Osteoblast (primary cell): ENCODE measurements around the gene ALPK1. TPM values are rescaled to one million over a fixed set of nuclear protein-coding genes. Genes with fewer than 3 reads are reported as not detected.

Source experiments
- DNase-seq: peaks from one replicate; pipeline ENCODE4 v3.0.0; 2011; ENCODE audit warnings: low spot score, mixed read lengths; ENCODE audit not compliant: insufficient read length; ENCODE audit errors: missing footprints
- H2AFZ ChIP-seq: 2 replicates; pipeline ENCODE4 v1.6.0; 2011; ENCODE audit warnings: mild to moderate bottlenecking, low read length
- H3K27ac ChIP-seq: 2 replicates; pipeline ENCODE4 v1.5.1; 2011; ENCODE audit warnings: mild to moderate bottlenecking, low read depth, low read length, moderate library complexity
- H3K27me3 ChIP-seq: 2 replicates; pipeline ENCODE4 v1.6.0; 2012; ENCODE audit warnings: mild to moderate bottlenecking, control low read depth, inconsistent platforms, low read length, moderate library complexity; ENCODE audit not compliant: insufficient read depth
- H3K36me3 ChIP-seq: 2 replicates; pipeline ENCODE4 v1.5.1; 2011; ENCODE audit warnings: mild to moderate bottlenecking, low read length, control low read depth, moderate library complexity; ENCODE audit not compliant: insufficient read depth
- H3K4me1 ChIP-seq: 2 replicates; pipeline ENCODE4 v1.5.1; 2011; ENCODE audit warnings: mild to moderate bottlenecking, low read length, control low read depth, moderate library complexity; ENCODE audit not compliant: insufficient read depth
- H3K4me2 ChIP-seq: 2 replicates; pipeline ENCODE4 v1.6.0; 2011; ENCODE audit warnings: mild to moderate bottlenecking, low read length; ENCODE audit not compliant: insufficient read depth
- H3K4me3 ChIP-seq: fragments of 200-600 bp; sonication (generic); 3 replicates; pipeline ENCODE4 v1.5.1; 2012; ENCODE audit warnings: mild to moderate bottlenecking, low read length, inconsistent platforms; ENCODE audit not compliant: insufficient read depth
- H3K79me2 ChIP-seq: 2 replicates; pipeline ENCODE4 v1.6.0; 2012; ENCODE audit warnings: mild to moderate bottlenecking, low read length, control low read depth, inconsistent platforms; ENCODE audit not compliant: insufficient read depth
- H3K9me3 ChIP-seq: 2 replicates; pipeline ENCODE4 v1.5.1; 2011; ENCODE audit warnings: low read depth, low read length, control low read depth
- H4K20me1 ChIP-seq: 2 replicates; pipeline ENCODE4 v1.6.0; 2012; ENCODE audit warnings: mild to moderate bottlenecking, low read length, control low read depth; ENCODE audit not compliant: insufficient read depth
- total RNA-seq: library from RNA; depleted of rRNA; stranded (reverse); fragments of >200 nt; gene quantifications from 2 replicates; pipeline ENCODE4 v1.2.3, GENCODE V29; 2012
- TF ChIP-seq, protein P1 (sequence below): IDR thresholded peaks from 2 replicates; pipeline ENCODE4 v1.5.1; 2011; ENCODE audit warnings: mild to moderate bottlenecking, low read depth, low read length, moderate library complexity; ENCODE audit errors: extremely low read depth

The ALPK1 gene
- total RNA-seq, 1 donor = 39.8 TPM

DNA sequence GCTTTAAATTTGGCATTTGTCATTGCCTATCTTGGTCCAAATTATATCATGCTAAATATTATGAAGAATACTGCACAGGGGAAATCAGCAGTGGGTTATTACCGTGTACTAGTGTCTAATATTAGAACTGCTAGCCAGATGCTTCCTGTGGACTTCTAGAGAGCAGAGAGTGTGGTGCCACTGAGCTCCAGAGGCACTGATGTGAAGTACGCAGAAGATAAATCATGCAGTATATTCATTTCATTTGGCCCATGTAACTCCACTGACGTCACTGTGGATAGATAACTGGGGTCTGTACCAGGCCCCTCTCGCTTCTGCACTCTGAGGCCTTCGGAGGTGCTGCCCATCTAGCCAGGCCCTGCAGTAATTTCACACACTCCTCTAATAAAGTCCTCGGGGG lies 80.0 kb downstream of the ALPK1 start:
- Histone ChIP-seq H4K20me1 (no peaks in the 10 kb centered on the region), H2AFZ (no peak overlapping the region), H3K9me3 (no peaks in the 10 kb centered on the region), H3K4me3 (no peak overlapping the region), H3K27ac (no peak overlapping the region), H3K4me2 (no peak overlapping the region), H3K4me1 (peaks cover 4% of the 10 kb centered on the region), H3K36me3 (no peaks in the 10 kb centered on the region), H3K27me3 (no peaks in the 10 kb centered on the region), H3K79me2 (no peaks in the 10 kb centered on the region)
- TF ChIP-seq, protein P1, sequence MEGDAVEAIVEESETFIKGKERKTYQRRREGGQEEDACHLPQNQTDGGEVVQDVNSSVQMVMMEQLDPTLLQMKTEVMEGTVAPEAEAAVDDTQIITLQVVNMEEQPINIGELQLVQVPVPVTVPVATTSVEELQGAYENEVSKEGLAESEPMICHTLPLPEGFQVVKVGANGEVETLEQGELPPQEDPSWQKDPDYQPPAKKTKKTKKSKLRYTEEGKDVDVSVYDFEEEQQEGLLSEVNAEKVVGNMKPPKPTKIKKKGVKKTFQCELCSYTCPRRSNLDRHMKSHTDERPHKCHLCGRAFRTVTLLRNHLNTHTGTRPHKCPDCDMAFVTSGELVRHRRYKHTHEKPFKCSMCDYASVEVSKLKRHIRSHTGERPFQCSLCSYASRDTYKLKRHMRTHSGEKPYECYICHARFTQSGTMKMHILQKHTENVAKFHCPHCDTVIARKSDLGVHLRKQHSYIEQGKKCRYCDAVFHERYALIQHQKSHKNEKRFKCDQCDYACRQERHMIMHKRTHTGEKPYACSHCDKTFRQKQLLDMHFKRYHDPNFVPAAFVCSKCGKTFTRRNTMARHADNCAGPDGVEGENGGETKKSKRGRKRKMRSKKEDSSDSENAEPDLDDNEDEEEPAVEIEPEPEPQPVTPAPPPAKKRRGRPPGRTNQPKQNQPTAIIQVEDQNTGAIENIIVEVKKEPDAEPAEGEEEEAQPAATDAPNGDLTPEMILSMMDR = no peak
- no peak for DNase-seq

DNA sequence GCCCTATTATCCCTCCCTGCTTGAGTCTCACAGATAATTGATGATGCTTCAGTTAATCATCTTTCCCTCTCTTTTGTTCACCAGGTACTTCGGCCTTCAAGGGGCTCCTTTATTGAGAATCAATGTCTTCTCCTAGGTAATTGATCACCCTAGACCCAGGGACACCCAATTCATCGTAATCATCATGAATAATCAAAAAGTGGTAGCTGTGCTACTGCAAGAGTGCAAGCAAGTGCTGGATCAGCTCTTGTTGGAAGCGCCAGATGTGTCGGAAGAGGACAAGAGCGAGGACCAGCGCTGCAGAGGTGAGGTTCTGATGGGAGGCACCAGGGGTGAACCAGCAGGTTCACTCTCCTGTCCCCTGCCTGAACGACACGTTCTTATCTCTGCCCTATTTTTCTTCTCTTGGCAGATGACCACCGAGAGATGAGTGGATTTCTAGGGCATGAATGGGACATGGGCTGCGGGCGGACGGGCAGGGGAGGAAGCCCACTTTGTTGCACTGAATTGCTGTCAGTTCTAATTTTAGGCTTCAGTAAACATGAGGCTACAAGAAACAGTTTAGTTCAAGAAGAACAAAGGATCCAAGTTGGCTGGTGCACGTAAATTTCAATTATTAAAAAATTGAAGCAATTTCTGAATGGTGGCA lies 80.5 kb downstream of the ALPK1 start:
- no peaks in the 10 kb centered on the region for H4K20me1 ChIP-seq
- no peak overlapping the region for H3K4me3 ChIP-seq
- H3K36me3 ChIP-seq = no peaks in the 10 kb centered on the region
- H3K27ac ChIP-seq = no peak overlapping the region
- no peaks in the 10 kb centered on the region for H3K9me3 ChIP-seq
- no peak overlapping the region for H3K4me2 ChIP-seq
- H3K4me1 ChIP-seq = peaks cover 4% of the 10 kb centered on the region
- no peaks in the 10 kb centered on the region for H3K79me2 ChIP-seq
- H3K27me3 ChIP-seq = no peaks in the 10 kb centered on the region
- no peak for DNase-seq
- TF ChIP-seq, protein P1 = no peak
- H2AFZ ChIP-seq = no peak overlapping the region

DNA sequence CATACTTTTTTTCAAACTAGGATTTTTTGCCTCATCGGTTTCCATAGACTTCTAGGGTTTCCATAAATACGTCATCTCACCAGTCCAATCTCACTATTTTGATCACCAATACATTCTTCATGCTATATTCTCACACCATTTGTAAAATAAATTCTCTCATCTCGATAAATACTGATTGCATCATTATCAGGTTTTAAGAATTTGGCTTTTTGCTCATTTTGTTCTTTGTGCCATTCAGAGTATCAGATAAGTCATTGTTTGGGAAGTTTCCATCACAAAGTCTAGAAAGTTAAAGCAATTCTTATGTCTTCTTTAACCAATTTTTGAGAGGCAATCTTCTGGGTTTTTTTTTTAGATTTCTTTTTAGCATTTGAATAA lies 81.1 kb downstream of the ALPK1 start:
- no peak for DNase-seq
- H3K4me2 ChIP-seq = no peak overlapping the region

DNA sequence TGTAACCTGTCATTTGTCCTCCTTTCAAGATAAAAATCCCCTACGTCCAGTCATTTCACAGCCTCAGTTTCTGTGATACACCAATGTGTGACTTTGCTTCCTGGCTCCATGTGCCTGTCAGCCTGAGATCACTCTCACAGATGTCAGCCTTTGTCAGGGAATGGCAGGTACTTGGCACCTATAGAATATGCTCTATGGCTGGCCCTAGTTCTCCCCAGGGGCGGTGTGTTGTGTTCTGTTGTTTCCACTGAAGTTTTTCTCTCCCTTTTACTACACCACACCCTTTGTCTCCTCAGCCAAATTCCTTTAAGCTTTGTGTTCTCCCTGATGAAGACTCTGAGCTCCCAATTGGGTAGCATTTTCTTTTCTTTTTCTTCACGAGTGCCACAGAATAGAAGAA lies 81.7 kb downstream of the ALPK1 start:
- H3K36me3 ChIP-seq = no peaks in the 10 kb centered on the region
- DNase-seq = no peak
- no peaks in the 10 kb centered on the region for H3K79me2 ChIP-seq
- H4K20me1 ChIP-seq = no peaks in the 10 kb centered on the region
- H3K4me1 ChIP-seq = peaks cover 4% of the 10 kb centered on the region
- H3K9me3 ChIP-seq = no peaks in the 10 kb centered on the region
- H2AFZ ChIP-seq = no peak overlapping the region
- no peak overlapping the region for H3K27ac ChIP-seq
- TF ChIP-seq, protein P1 = no peak
- H3K4me3 ChIP-seq = no peak overlapping the region
- no peaks in the 10 kb centered on the region for H3K27me3 ChIP-seq
- no peak overlapping the region for H3K4me2 ChIP-seq

More for the DNA sequence above, 81.1 kb downstream of the ALPK1 start:
- TF ChIP-seq, protein P1 = no peak
- Histone ChIP-seq H3K9me3 (no peaks in the 10 kb centered on the region), H2AFZ (no peak overlapping the region), H3K27ac (no peak overlapping the region), H3K79me2 (no peaks in the 10 kb centered on the region), H3K36me3 (no peaks in the 10 kb centered on the region), H3K4me3 (no peak overlapping the region), H3K27me3 (no peaks in the 10 kb centered on the region), H3K4me1 (peaks cover 4% of the 10 kb centered on the region), H4K20me1 (no peaks in the 10 kb centered on the region)
